NCI-H69 (cell line): Measurements from ENCODE around the gene ZNF487.

Source experiments
- DNase-seq: peaks from one replicate; lab custom pipeline; 2025; lab: John Stamatoyannopoulos, UW

The ZNF487 gene

GRCh38 chr10:43524434-43525247 is 87.7 kb downstream of the ZNF487 start:
- no peak for DNase-seq
